NB4 (cell line): ENCODE results near the gene MYCBP2.

ENCODE experiments used
- DNase-seq: peaks from one replicate; pipeline ENCODE4 v3.0.0; 2010; ENCODE audit warnings: low read depth
- H3K4me3 ChIP-seq: one replicate; pipeline ENCODE4 v1.5.1; 2011; ENCODE audit warnings: mild to moderate bottlenecking, low read depth, low read length, moderate library complexity
- CTCF ChIP-seq: IDR thresholded peaks from one replicate; pipeline ENCODE4 v1.5.1; 2012; ENCODE audit warnings: low read depth, low read length
- MAX ChIP-seq: IDR thresholded peaks from 2 replicates; pipeline ENCODE4 v1.6.1; 2011; ENCODE audit warnings: low read depth, low read length
- MYC ChIP-seq: IDR thresholded peaks from 2 replicates; pipeline ENCODE4 v1.6.1; 2011; ENCODE audit warnings: low read depth, low read length
- POLR2A ChIP-seq: IDR thresholded peaks from 2 replicates; pipeline ENCODE4 v1.6.1; 2011; ENCODE audit warnings: mild to moderate bottlenecking; ENCODE audit not compliant: insufficient read length; ENCODE audit errors: extremely low read depth

The MYCBP2 gene

GRCh38 chr13:77034881-77035280 is 292.0 kb downstream of the MYCBP2 start:
- TF ChIP-seq MYC (no peak), CTCF (no peak), POLR2A (no peak)
- DNase-seq, result no peak
- H3K4me3 ChIP-seq, result no peak overlapping the region

- no peak for DNase-seq
- no peak for TF ChIP-seq POLR2A
- no peak for TF ChIP-seq MYC
- TF ChIP-seq CTCF, result no peak
- no peak for TF ChIP-seq MAX
- H3K4me3 ChIP-seq, result no peak overlapping the region
Measured at GRCh38 chr13:77033717-77034302, 293.1 kb downstream of the MYCBP2 start.

- no peak for DNase-seq
- TF ChIP-seq MAX (no peak), POLR2A (no peak), MYC (no peak), CTCF (no peak)
- H3K4me3 ChIP-seq, result no peak overlapping the region
Measured at GRCh38 chr13:77031656-77032243, 295.1 kb downstream of the MYCBP2 start.

GRCh38 chr13:77029436-77029835 is 297.5 kb downstream of the MYCBP2 start:
- TF ChIP-seq MYC, result no peak
- no peak for TF ChIP-seq MAX
- no peak for TF ChIP-seq POLR2A
- no peak for TF ChIP-seq CTCF
- H3K4me3 ChIP-seq, result no peak overlapping the region
- DNase-seq, result no peak

GRCh38 chr13:77028202-77028601 is 298.7 kb downstream of the MYCBP2 start:
- H3K4me3 ChIP-seq, result no peak overlapping the region
- DNase-seq, result no peak
- no peak for TF ChIP-seq POLR2A
- TF ChIP-seq MYC, result no peak
- TF ChIP-seq MAX, result no peak
- TF ChIP-seq CTCF, result no peak
